SK-N-SH treated with all-trans-retinoic acid at 6 μM for 48 hours (cell line): ENCODE results near the gene TGFB2.

Experiments used
- ARNTL ChIP-seq: fragments of 450-650 bp; formaldehyde crosslinking; IDR thresholded peaks from 2 replicates; pipeline ENCODE4 v1.5.0; 2020; ENCODE audit warnings: low read depth, mild to moderate bottlenecking, moderate library complexity, borderline replicate concordance
- BACH2 ChIP-seq: fragments of 250-450 bp; sonication (Bioruptor Pico); IDR thresholded peaks from 2 replicates; pipeline ENCODE4 v1.9.0; 2021; ENCODE audit warnings: mild to moderate bottlenecking, borderline replicate concordance
- GLIS3 ChIP-seq: fragments of 250-450 bp; sonication (Bioruptor Pico); IDR thresholded peaks from 2 replicates; pipeline ENCODE4 v1.5.0; 2020; ENCODE audit warnings: mild to moderate bottlenecking, moderate library complexity
- RARB ChIP-seq: fragments of 250-450 bp; sonication (Bioruptor Pico); IDR thresholded peaks from 2 replicates; pipeline ENCODE4 v1.8.0; 2021; ENCODE audit warnings: mild to moderate bottlenecking, moderate library complexity
- TOX ChIP-seq: fragments of 250-450 bp; sonication (Bioruptor Pico); IDR thresholded peaks from 2 replicates; pipeline ENCODE4 v1.8.0; 2021; ENCODE audit warnings: mild to moderate bottlenecking, moderate library complexity, borderline replicate concordance
- ZFP3 ChIP-seq: fragments of 250-450 bp; sonication (Bioruptor Pico); IDR thresholded peaks from 2 replicates; pipeline ENCODE4 v1.5.0; 2020; ENCODE audit warnings: mild to moderate bottlenecking, moderate library complexity
- ZFP30 ChIP-seq: fragments of 450-650 bp; formaldehyde crosslinking; IDR thresholded peaks from 2 replicates; pipeline ENCODE4 v1.5.0; 2022; ENCODE audit warnings: mild to moderate bottlenecking, moderate library complexity
- TF ChIP-seq, protein P1 (sequence below): fragments of 250-450 bp; sonication (Bioruptor Pico); IDR thresholded peaks from 2 replicates; pipeline ENCODE4 v1.5.0; 2020; ENCODE audit warnings: mild to moderate bottlenecking, moderate library complexity

GRCh38 chr1:218302155-218302554 lies 43.0 kb upstream of the TGFB2 start:
- TF ChIP-seq RARB (CRISPR knock-in tag) (no peak), GLIS3 (CRISPR knock-in tag) (no peak), ZFP3 (CRISPR knock-in tag) (no peak), ZFP30 (CRISPR knock-in tag) (no peak), TOX (CRISPR knock-in tag) (no peak), ARNTL (CRISPR knock-in tag) (no peak), BACH2 (CRISPR knock-in tag) (no peak)
- TF ChIP-seq, protein P1, sequence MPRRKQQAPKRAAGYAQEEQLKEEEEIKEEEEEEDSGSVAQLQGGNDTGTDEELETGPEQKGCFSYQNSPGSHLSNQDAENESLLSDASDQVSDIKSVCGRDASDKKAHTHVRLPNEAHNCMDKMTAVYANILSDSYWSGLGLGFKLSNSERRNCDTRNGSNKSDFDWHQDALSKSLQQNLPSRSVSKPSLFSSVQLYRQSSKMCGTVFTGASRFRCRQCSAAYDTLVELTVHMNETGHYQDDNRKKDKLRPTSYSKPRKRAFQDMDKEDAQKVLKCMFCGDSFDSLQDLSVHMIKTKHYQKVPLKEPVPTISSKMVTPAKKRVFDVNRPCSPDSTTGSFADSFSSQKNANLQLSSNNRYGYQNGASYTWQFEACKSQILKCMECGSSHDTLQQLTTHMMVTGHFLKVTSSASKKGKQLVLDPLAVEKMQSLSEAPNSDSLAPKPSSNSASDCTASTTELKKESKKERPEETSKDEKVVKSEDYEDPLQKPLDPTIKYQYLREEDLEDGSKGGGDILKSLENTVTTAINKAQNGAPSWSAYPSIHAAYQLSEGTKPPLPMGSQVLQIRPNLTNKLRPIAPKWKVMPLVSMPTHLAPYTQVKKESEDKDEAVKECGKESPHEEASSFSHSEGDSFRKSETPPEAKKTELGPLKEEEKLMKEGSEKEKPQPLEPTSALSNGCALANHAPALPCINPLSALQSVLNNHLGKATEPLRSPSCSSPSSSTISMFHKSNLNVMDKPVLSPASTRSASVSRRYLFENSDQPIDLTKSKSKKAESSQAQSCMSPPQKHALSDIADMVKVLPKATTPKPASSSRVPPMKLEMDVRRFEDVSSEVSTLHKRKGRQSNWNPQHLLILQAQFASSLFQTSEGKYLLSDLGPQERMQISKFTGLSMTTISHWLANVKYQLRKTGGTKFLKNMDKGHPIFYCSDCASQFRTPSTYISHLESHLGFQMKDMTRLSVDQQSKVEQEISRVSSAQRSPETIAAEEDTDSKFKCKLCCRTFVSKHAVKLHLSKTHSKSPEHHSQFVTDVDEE (CRISPR knock-in tag): no peak
